Measurements from ENCODE around the gene LHFPL3.

DNA sequence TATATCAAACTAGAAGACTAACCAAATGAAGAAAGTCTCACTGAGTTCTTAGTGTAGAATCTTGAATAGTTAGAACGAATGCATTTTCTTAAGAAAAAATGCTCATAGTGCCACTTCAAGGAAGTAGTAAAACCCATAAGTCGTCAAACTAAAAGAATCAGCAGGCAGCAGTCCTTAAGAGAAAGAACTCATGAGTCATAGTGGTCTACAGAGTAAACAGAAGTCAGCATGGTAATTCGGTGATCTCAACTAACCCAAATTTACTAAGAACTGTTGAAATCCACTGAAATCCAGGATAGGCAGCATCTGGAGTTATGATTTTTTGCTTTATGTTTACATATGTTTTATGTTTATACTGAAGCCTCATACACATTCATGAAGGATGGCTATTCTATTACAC lies 256.2 kb downstream of the LHFPL3 start:
- TF ChIP-seq RAD21 (IDR thresholded peaks at IDR 0.05; ENCODE audit: low read length) (no peak), CTCF (IDR thresholded peaks at IDR 0.05) (no peak), RCOR1 (IDR thresholded peaks at IDR 0.05; ENCODE audit: low read length) (no peak), MEF2A (IDR thresholded peaks at IDR 0.05; ENCODE audit: borderline replicate concordance, low read depth) (no peak), GABPA (IDR thresholded peaks at IDR 0.05; ENCODE audit: low read depth) (no peak), POLR2AphosphoS5 (IDR thresholded peaks at IDR 0.05; ENCODE audit: low read depth, low read length) (no peak), SIN3A (IDR thresholded peaks at IDR 0.05; ENCODE audit: borderline replicate concordance, low read depth, low read length) (no peak), YY1 (IDR thresholded peaks at IDR 0.05; ENCODE audit: low read depth) (no peak)

All from SK-N-SH (cell line).